GM10847 (cell line): Measurements from ENCODE around the gene PDE4B.

Experiments used
- POLR2A ChIP-seq: IDR thresholded peaks from 2 replicates; pipeline ENCODE4 v1.6.1; 2011; ENCODE audit not compliant: insufficient read length; ENCODE audit errors: extremely low read depth

PDE4B gene

GRCh38 chr1:65911679-65912078, 119.0 kb downstream of the PDE4B start:
- TF ChIP-seq POLR2A = no peak

DNA sequence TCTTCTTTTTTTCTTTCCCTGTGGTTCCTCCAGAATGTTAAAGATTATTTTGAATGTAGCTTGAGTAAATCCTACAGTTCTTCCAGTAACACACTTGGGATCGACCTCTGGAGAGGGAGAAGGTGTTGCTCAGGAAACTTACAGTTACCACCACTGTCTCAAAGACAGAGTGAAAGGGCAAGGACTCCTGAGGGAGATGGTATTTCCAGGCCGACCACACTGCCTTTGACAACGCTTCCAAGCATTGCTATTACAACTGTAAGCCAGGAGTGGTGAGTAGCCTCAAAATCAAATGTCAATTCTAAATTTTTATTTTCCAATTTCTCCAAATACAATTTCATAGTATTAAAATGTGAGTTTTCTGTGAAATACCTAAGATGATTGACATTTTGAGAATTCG, 125.9 kb downstream of the PDE4B start:
- no peak for TF ChIP-seq POLR2A

DNA sequence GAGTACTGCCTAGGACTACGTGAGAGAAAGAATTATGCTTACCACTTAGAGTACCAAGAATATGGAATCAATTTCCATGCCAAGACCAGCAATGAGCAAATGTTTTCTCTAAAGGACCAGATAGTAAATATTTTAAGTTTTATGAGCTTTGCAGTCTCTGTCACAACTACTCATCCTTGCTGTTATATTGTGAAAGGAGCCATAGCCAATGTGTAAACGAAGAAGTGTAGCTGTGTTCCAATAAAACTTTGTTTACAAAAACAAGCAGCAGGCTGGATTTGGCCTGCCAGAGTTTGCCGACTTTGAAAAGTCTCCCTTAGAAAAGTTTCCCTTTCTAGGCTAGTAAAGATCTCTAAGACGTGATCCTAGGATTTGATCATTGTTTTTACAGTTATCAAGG, 128.8 kb downstream of the PDE4B start:
- no peak for TF ChIP-seq POLR2A

GRCh38 chr1:65924471-65924870, 131.8 kb downstream of the PDE4B start:
- TF ChIP-seq POLR2A = no peak

- TF ChIP-seq POLR2A = no peak
Observed at GRCh38 chr1:65938506-65938905, 145.8 kb downstream of the PDE4B start.

- TF ChIP-seq POLR2A = no peak
Observed at GRCh38 chr1:65939191-65939590, 146.5 kb downstream of the PDE4B start.

DNA sequence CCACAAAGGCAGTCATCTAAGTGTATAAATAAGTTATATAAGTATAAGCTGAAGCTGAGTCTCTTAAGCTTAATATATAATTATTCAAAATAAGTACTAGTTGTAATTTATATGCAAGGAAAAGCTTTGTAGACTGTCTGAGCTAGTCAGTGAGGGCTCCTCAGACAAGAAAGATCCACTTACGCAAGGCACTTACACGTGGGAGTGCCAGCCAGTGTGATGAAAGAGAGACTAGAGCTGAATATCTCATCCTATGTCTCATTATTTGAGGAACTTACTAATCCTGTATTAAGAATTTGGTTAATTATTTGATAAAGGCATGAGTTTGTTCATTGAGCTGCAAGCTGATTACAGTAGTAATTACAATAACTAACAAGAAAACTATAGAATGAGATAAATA, 146.9 kb downstream of the PDE4B start:
- no peak for TF ChIP-seq POLR2A

DNA sequence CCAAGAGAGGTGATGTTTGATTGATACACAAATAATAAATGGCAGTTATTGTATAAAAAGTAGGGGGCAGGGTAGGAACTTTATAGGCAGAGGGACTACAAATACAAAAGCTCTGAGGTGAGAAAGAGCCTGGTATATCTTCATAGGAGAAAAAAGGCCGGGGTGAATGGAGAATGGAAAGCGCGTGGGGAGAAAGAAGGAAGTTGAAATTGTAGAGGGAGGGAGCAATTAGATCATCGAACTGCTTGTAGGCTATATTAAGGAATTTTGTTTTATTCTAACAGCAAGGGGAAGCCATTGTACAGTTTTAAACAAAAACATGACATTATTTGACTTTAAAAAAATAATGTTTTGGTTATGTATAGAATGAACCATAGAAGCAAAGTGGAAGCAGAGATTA, 147.4 kb downstream of the PDE4B start:
- TF ChIP-seq POLR2A = no peak

DNA sequence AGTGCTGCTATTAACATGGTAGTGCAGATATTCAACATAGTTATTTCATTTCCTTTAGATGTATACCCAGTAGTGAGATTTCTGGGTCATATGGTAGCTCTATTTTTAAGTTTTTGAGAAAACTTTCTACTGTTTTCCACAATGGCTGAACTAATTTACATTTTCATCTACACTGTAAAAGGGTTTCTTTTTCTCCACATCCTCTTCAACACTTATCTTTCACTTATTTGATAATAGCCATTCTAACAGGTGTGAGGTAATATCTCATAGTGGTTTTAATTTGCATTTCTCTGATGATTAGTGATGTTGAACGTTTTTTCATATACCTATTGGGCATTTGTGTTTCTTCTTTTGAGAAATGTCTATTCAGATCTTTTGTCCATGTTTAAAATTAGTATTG, 149.8 kb downstream of the PDE4B start:
- TF ChIP-seq POLR2A = no peak

DNA sequence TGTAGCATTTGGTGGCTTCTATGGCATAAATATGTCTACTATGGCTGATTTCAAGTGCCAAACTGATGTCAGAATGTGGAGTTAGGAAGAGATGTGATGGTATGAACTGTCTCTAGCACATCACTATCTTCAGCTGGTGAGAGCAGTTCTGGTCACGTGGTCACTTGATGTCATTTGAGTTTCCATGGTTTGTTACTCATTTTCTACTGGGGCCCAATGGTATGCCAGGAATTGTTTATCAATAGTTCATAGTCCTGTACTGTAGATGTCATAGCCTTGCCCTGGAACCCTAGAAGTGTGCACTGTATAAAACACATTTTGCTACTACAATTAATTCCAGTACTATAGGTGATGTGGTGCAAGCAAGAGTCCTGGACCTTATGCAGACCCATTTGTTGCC, 153.7 kb downstream of the PDE4B start:
- TF ChIP-seq POLR2A = no peak

GRCh38 chr1:65946960-65947359, 154.3 kb downstream of the PDE4B start:
- TF ChIP-seq POLR2A = no peak

DNA sequence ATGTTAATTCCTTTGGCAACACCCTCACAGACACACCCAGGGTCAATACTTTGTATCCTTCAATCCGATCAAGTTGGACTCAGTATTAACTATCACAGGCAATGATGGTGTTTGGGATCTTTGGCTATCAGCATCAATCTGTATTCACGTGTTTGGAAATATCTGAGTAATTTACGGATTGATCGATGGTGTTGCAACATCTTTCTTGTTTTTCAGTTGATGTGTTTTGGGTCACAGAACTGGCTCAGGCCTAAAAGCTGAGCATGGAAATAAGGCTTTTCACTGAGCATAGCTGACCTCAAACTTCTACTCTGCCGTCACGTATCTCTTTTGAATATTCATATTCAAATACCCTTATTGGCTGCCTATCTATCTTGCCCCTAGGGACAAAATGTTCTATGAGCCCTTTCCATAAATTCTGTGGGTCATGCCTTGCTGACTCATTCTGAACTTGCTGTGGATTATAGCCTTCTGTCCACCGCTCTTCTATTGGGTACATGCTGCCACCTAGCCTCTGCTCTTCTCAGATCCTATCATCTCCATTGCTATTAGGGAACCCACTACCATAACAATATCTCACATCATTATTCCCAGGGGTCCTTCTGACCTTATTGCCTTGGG, 156.0 kb downstream of the PDE4B start:
- no peak for TF ChIP-seq POLR2A

- TF ChIP-seq POLR2A = no peak
Observed at GRCh38 chr1:65949230-65949626, 156.5 kb downstream of the PDE4B start.

DNA sequence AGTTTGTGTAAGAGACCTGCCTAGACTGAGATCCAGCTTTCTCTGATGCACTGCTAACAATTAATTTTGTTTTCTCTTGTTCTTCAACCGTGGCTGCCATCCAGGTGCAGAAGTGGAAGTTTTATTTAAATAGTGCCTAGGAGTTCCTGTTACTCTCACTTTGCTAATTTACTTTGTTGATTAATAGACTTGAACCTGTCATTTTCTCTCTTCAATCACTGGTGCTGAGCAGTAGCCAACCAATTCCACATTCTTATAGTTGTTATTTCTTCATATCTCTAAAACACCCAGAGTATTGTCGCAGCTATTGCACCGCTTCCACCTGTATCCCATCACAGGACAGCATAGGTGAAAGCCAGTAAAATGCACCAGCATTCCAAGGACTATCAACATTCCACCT, 157.2 kb downstream of the PDE4B start:
- TF ChIP-seq POLR2A = no peak

DNA sequence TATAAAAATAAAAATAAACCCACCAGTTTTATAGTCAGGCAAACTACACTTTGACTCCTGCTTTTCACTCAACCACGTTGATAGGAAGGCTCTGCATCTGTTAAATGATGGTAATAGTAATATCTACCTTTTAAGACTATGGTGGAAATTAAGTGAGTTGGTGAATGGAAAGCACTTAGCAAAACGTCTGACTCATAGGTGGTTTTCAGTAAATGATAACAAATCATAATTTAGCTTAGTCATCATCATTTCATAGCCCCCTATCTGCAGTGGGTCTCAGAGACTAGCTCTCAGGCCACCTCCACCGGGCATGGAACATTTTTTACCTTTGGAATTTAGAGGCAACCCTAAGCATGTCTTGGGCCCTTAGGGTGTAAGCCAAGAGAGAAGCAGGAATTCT, 160.0 kb downstream of the PDE4B start:
- TF ChIP-seq POLR2A = no peak

DNA sequence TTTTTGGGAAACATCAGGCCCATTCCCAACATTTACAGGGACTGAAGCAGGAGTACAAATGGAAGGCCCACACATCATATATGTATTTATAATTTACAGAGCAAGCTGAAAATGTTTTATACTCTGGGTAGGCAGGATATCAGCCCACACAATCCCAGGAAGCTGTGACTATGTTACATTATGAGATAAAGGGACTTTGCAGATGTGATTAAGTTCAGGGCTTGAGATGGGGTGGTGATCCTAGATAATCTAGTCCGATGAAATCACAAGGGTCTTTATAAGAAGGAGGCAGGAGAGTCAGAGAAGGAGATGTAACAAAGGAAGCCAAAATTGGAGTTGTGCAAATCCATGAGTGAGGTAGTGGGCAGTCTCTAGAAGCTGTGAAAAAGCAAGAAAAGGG, 160.5 kb downstream of the PDE4B start:
- no peak for TF ChIP-seq POLR2A

- no peak for TF ChIP-seq POLR2A
Observed at GRCh38 chr1:65955071-65955470, 162.4 kb downstream of the PDE4B start.

DNA sequence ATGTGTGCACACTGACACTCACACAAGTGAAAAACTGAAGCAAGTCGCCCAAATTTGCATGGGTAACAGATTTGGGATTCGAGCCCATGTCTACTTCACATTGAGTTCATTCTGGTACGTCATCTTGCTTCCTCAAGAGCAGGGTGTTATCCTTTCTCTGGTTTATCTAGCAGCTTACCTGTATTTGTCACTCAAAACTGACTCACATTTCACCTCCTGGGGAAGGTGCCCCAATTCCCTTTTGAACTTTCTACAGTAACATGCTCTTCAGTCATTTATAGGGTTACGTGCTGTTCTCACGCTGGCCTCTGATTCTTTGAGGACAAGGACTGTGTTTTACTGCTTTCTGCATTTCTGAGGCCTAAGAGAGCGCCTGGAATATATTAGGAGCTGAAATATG, 162.8 kb downstream of the PDE4B start:
- no peak for TF ChIP-seq POLR2A

- TF ChIP-seq POLR2A = no peak
Observed at GRCh38 chr1:65958561-65959350, 166.1 kb downstream of the PDE4B start.
